NCI-H128 (cell line): ENCODE data around the gene SMIM30.
"Not testable (repeated sequence)": the region's sequence is repeated elsewhere in the genome, so short reads cannot be mapped to it uniquely, and the experiment has no call there.

Source experiments
- DNase-seq: peaks from one replicate; lab custom pipeline; 2025; ENCODE audit not compliant: unreplicated experiment; lab: John Stamatoyannopoulos, UW

The SMIM30 gene, protein sequence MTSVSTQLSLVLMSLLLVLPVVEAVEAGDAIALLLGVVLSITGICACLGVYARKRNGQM

DNA sequence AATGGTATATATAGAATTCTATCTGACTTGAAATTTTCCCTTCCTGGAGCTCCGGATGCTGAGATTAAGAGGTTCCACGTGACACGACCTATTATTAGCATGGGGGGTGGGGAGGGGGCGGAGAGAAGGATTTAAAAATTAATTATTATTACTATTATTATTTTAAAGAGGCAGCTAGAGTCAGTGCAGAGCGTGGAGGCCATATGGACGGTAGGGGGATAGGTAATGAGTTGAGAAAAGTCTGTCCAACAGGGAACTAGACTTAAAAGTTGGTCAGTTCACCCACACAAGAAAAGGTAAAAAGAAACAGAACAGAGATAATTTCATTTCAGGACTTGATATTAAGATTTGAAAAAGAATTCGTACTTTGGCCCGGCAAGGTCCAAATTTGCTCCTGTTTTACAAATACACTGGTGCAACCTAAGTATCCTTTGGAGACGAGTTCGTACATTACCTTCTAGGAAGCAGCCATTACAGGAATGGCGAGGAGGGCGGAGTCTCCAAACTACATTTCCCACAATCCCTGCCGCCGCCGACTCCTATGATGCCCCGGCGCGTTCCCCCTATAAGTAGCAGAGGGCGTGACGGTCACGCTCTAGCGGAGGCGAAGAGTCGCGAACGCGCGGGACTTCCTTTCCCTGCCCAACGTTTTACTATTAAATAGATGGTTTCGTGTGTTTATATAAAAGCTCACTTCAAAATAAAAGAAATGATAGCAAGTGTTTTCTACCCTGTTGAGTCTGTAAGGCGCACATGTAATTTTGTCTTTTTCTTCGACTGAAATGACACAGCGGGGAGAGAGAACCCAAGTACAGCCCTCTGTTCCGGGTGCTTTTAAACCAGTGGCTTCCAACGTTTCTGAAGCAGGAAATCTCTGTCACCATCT is at the start of gene SMIM30:
Gene SMIM30 (minus strand): TSS at position 481 of the 886 bp plus-strand sequence. CDS start 976 bp downstream, outside the sequence.
- peak; percentile 75 for DNase-seq

DNA sequence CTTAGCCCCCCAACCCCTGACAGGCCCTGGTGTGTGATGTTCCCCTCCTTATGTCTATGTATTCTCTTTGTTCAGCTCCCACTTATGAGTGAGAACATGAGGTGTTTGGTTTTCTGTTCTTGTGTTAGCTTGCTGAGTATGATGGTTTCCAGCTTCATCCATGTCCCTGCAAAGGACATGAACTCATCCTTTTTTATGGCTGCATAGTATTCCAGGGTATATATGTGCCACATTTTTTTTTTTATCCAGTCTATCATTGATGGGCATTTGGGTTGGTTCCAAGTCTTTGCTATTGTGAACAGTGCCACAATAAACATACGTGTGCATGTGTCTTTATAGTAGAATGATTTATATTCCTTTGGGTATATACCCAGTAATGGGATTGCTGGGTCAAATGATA is 47.8 kb upstream of the SMIM30 start:
- DNase-seq: not testable (repeated sequence)

DNA sequence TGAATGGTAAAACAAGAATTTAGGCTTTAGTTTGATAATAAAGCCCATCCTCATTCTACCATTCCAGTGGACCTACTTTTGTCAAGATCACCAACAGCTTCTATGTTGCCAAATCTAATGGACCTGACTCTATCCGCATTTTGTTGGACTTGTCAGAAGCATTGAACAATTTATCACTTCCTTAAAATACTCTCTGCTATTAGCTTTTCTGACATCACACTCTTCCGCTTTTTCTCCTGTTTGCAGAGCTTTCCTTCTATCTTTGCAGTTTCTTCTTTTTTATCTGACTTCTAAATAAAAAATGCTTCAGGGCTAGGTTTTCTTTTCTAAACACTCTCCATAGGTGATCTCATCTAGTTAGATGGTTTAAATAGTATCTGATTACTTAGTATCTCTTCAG is 42.7 kb upstream of the SMIM30 start:
- DNase-seq: no peak

DNA sequence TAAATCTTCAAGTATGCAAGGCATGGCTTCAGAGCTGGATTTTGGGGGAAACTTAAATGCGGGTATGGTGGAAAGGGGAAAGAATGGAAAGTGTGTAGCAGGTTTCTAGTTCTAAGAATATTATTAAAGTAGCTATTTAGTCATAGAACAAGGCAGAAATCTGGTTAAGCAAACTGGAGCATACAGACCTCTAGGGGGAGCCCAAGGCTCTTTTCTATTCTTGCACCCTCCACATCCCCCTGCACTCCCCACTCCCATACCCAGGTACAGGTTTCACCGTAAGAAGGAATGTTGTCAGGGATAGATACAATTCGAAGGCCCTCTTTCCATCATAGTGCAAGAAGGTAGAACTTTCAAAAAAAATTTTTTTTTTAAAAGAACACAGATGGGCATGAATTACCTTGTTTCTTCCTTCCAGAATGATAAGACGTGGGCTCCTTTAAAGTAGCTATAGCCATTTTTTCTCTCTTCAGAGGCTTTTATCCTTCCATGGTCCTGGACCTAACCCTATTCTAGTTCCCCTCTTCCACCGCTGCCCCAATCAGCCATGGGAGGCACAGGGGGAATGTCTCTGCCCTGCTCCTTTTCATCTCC is 41.5 kb upstream of the SMIM30 start:
- DNase-seq: no peak

DNA sequence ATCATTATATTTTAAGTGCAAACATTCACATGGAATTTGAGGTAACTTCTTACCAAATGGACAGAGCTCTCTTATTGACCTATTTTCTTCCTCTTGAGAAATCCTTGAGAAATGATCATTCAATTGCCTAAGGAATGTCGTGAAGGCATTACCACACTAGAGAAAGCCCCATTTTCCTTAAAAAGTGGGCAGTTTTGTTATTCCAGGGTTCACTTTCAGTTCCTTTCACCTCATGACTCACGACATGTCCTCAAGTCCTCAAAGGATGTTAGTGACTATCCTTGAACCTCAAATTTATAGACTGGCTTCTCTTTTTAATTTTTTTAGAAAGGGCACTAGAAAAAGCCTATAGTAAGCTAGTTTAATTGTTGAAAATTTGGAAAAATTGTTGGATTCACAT is 40.4 kb upstream of the SMIM30 start:
- no peak for DNase-seq

DNA sequence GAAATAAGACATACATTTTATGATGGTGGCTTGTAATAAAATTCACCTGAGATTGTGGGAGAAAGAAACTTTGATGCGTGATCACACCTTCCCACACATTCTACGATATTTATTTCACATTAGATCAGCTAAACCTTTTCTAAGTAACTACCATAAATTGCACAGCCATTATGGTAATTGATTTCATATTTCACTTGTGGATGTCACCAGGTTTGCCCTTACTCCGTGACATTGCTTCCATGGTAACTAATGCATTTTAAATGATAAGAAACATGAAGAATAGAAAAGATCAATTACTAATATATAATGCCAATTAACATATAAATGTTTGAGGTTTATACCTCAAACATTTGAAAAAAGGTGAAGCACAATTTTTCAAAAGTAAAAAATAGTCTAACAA is 35.8 kb upstream of the SMIM30 start:
- no peak for DNase-seq

DNA sequence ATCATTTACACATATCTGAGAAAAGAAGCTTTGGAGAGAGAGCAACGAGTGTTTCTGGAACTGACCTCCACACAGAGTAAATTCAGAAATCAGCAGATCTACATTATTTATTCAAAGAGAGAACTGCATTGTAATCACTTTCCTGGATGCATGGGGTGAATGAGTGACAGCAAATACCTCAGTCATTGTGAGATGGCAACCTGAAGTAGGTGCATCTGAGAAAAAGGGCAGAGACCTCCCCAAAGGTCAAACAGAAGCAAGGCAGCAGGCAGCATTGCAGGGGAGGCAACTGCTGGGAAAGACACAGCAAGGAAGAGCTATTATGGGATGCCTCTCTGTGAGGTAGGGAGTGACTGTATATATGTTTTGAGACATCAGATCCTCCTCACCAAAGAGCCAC is 26.5 kb upstream of the SMIM30 start:
- DNase-seq: no peak

DNA sequence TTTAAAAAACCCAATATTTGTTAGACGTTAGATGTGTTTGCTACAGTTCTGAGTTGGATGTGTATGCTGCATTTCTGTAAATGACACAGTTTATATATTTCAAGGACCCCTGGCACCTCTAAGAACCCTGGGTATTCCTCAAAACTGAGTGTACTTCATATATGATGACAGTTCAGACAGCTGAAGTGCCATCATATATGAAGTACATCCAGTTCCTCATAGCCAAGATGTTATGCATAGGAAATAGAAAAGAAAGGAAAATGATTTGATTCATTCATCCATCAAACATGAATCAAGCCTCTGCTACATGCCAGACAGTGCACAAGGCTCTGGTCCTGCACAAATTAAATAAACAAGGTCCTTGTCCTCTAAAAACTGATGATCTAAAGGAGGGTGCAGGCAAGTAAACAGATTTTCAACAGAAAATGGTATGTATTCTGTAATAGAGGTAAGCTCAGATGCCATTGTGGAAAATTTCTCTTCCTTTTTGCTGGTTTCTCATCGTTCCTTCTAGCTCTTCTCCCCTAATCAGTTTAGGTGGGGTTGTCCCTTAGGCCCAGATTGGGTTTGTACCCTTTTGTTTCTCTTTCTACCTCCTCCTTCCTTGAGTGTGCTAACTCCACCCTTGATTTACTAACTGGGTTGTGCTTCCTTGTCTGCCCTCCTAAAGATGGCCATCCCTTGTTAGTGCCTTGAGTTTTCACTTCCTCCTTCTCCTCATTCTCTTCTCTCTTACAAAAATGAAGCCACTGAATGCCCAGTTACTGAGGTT is 25.3 kb upstream of the SMIM30 start:
- DNase-seq: no peak

DNA sequence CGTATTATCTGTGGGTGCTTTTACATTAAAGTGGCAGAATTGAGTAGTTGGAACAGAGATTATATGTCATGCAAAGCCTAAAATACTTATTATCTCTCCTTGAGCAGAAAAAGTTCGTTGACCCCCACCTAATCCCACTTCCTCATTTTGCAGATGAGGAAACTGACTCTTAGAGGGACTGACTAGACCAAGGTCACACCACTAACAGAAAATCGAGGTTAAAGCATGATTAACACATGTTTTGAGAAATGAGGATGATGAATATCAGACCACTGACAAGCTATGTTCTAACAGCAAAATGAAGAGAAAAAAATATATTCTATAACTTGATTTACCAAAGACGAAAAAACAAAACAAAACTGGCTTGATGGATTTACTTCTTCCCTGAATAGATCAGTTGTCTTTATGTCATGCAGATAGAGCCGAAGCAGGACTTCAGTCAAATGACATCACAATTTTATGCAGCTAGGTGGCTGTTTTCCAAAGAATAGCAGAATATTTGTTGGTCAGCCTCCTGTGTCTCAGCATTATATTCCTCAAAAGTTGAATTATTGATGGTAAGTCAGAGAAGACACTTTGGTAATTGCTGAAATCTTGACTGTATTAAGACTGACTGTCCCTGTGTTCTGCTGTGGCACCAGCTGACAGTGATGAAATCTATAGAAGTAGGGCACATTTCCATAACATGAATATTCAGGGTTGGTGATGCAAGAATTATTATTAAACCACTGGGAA is 24.2 kb upstream of the SMIM30 start:
- DNase-seq: no peak

DNA sequence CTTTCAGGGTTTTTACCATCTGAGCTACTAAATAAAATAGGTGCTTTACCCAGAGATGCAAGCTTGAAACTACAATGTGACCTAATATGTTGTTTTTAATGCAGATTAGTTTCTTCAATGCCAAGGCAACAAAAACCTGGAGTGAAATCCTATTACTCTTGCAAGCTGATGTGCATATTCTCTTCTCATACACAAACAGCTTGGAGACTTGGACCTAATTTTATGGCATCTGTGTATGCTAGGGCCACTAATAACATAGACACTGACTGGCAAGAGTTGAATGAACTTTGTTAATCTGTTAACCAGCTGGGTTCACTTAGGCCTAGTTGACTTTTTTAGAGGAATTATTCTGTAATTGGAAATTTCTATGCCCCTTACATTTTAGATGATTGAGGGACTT is 23.4 kb upstream of the SMIM30 start:
- DNase-seq: no peak

DNA sequence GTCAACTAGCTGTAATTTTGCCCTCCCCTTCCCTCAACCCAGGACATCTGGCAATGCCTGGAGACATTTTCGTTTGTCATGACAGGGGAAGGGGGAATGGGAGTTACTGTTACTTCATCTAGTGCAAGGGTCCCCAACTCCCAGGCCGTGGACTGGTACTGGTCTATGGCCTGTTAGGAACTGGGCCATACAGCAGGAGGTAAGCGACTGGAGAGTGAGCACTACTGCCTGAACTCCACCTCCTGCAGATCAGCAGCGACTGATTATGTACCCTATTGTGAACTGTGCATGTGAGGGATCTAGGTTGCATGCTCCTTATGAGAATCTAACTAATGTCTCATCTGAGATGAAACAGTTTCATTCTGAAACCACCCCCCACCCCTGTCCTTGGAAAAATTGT is 22.6 kb upstream of the SMIM30 start:
- DNase-seq: no peak

DNA sequence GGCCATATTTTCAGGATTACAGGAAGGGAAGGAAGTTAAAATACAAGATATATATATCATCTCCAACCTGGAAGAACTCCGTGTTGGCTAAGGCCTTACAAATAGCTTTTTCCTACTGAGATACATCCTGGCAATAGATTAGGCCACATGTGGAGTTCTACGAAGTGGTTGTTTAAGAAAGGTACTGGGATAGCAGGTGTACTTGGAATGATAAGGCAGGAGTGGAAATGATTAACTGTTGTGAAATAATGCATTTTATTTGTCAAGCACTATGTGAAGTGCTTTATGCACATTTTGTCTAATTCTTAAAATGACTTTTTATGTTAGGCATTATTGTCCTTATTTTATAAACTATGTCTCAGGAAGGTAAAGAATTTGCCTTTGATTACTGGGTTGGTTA is 18.9 kb upstream of the SMIM30 start:
- DNase-seq: no peak

DNA sequence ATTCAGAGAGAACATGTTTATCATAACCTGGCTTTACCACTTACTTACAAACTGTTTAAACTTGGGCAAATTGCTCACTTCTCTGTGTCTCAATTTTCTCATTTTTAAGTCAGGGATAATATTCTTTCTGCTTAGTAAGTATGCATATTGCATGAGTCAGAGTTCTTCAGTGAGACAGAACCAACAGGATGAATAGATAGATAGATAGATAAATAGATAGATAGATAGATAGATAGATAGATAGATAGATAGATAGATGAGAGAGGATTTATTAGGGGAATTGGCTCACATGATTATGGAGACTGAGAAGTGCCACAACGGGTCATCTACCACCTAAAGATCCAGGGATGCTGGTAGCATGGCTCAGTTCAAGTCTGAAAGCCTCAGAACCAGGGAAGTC is 15.7 kb upstream of the SMIM30 start:
- DNase-seq: no peak

DNA sequence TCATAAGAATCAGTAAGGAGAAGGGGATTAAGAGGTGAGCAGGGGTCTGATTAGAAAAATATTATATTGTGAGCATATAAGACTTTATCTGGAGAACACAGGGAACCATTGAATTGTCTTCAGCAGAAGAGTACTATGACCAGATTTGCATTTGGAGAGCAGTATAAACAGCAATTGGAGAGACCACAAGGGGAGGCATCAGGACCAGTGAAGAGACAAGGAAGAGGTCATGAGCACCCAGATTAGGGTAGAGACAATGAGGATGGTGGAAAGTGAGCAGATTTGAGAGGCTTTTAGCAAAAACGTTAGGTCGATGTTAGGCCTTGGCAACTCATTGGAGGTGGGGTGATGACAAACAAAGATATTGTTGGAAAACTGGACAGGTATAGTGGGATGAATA is 13.0 kb upstream of the SMIM30 start:
- no peak for DNase-seq

DNA sequence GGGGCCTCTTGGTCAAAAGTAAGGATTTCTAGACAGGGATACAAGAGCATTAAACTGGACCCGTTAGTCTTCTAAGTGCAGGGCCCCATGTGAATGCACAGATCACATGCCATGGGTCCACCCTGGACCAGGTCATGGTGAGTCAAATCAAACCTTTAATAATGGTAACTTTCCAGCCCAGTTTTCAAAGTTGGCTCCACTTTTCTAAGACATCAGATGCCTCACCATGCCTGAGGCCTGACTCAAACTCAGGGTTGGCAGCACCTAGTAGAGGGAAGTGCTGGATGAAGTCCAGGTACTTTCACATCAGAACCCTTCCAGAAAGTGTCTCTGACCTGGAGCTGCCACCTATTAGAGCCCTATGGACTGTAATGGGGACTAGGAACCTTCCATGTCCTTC is 9.7 kb upstream of the SMIM30 start:
- DNase-seq: no peak

DNA sequence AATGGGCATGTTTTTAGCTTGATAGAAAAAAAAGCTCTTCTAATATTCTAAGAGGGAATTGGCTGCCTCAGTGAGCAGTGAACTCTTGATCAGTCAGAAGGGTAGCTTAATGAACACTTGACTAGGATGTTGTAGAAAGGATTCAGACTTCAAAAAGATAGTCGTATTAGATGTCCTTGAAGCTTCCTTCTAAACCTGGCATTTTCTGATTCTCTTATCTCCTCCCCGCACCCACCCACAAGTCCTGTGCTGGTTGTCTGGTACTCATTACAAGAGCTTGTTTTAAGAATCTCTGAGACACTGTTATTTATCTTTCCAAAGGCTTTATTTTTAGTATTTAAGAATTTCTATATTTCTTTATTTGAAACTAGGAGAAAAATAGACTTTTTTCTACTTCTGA is 7.4 kb upstream of the SMIM30 start:
- DNase-seq: no peak

DNA sequence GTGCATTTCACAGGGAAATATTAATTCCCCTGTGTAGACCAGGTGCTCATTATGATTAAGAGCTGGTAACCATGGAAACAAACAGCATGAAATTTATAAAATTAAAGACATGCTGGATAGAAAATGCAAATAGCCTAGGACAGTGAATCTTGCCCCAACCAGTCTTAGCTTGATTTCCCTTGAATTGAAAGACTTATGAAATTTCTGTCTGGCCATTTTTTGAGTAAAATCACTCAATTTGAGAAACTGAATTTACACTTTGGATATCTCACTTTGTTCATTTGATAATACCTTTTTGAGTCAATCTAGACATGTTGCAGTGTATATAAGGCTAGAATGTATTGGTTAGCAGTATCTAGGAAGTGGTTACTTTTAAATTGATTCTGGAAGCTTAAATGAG is 4.4 kb upstream of the SMIM30 start:
- DNase-seq: no peak

DNA sequence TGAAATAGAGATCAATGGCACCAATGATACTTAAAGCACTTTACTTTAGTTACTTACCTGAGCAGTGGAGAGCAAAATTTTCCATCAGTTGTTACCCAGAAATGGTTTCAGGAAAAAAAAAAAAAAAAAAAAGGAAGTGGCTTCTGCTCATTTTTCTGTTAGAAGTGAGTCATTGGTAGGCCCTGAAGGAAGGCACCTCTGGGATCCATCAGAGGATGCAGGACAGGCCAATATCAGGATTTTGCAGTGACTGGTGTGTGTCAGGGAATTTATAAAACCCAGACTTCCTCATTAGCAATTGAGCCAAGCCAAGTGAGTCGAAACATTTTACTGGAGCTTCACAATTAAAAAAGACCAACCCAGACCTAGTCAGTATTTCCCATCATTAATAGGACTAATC is 2.3 kb upstream of the SMIM30 start:
- DNase-seq: no peak

DNA sequence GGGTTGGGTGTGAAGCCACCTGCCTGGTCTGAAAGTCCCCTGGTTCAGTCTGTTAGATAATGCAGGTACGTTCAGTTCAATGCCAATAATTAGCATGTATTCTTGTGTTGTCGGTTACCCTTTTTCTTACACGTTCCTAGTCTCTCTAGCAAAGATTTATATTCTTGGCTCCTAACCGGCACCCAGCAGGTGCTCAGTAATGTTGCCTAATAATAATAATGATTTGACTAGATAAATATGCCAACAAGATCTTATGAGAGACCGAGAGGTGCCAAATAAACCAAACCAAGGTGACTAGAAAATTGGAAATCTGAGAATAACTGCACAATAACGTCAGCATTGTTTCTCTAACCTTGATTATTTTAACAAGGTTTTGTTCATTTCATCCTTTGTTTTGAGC is 1.1 kb upstream of the SMIM30 start:
- DNase-seq: no peak

DNA sequence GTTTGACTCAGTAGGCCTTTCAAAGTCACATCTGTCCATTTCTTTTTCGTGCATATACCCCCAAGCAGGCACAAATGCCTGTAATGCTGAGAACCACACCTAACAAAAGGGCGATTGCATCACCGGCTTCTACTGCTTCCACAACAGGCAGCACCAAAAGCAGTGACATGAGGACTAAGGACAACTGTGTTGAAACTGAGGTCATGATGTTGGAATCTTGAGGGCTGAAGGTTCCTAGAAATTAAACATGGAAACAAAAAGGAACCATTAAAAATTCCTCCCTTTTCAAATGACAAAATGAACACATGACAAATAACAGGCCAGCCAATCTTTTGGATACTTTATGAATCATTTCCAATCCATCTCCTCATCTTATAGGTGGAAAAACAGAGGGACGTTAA is 980 bp downstream of the SMIM30 start:
- not testable (repeated sequence) for DNase-seq

DNA sequence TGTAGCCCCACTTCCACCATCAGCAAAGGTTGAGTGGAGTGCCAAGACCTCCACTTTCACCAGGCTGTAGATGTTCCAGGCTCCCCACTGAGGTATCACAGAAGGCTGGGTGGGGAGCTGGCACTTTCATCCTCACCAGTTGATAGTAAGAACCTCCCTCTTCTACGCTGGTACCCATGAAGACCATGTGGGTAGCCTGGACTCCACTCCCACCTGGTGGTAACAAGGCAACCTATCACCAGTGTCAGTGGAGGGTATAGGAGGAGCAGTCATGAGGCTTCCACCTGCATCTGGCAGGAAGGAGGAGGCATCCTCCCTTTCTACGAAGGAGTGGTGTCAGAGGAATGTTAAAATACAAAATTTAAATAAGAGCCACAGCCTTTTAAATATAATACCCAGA is 4.4 kb downstream of the SMIM30 start:
- no peak for DNase-seq
